SJCRH30 (cell line): ENCODE data around the gene WWC2. TPM values are rescaled to one million over a fixed set of nuclear protein-coding genes. Genes with fewer than 3 reads are reported as not detected.

Source experiments
- DNase-seq, 2 experiments: peaks; one replicate each; pipeline ENCODE4 v3.0.0-alpha.2; 2015 to 2020
- H3K27ac ChIP-seq: fragments of 250-450 bp; sonication (Bioruptor Pico); 2 replicates; pipeline ENCODE4 v1.5.1; 2020; ENCODE audit warnings: mild to moderate bottlenecking, moderate library complexity
- H3K27me3 ChIP-seq: fragments of 250-450 bp; sonication (Bioruptor Pico); 2 replicates; pipeline ENCODE4 v1.5.1; 2020; ENCODE audit warnings: mild to moderate bottlenecking, moderate library complexity
- H3K36me3 ChIP-seq: fragments of 250-450 bp; sonication (Bioruptor Pico); 2 replicates; pipeline ENCODE4 v1.5.1; 2020; ENCODE audit warnings: mild to moderate bottlenecking, moderate library complexity
- H3K4me1 ChIP-seq: fragments of 250-450 bp; sonication (Bioruptor Pico); 2 replicates; pipeline ENCODE4 v1.5.1; 2020; ENCODE audit warnings: mild to moderate bottlenecking, moderate library complexity
- H3K4me3 ChIP-seq: fragments of 250-450 bp; sonication (Bioruptor Pico); 2 replicates; pipeline ENCODE4 v1.5.1; 2020; ENCODE audit warnings: mild to moderate bottlenecking, moderate library complexity
- H3K9me3 ChIP-seq: fragments of 250-450 bp; sonication (Bioruptor Pico); replicated peaks from 2 replicates; pipeline ENCODE4 v1.5.1; 2020; ENCODE audit warnings: mild to moderate bottlenecking, moderate library complexity
- total RNA-seq: library from RNA; depleted of rRNA; stranded (reverse); fragments of >200 nt; shearing (Covaris generic); gene quantifications from 2 replicates; pipeline ENCODE4 v1.2.3, GENCODE V29; 2014; rRNA removed

WWC2 gene
- total RNA-seq: 23.3 and 23.7 TPM in 2 replicates

- no peaks in the 10 kb centered on the region for H3K36me3 ChIP-seq
- H3K27me3 ChIP-seq: no peaks in the 10 kb centered on the region
- H3K4me3 ChIP-seq: peak within 1 kb of the TSS; percentile 87
- DNase-seq: peak; percentile 84 to 85
- 0 out of 2 replicates have a peak, but pooled peaks cover 3% of the 10 kb centered on the region for H3K4me1 ChIP-seq
- peak within 1 kb of the TSS; percentile 85 for H3K27ac ChIP-seq
- no peaks in the 10 kb centered on the region for H3K9me3 ChIP-seq
Measured at GRCh38 chr4:183098723-183099536, at the start of gene WWC2. Gene WWC2 (plus strand): TSS chr4:183099257. CDS start chr4:183099492, 235 bp downstream.

GRCh38 chr4:183053681-183054080, 45.4 kb upstream of the WWC2 start:
- Histone ChIP-seq H3K36me3 (no peaks in the 10 kb centered on the region), H3K27me3 (no peaks in the 10 kb centered on the region), H3K9me3 (no peaks in the 10 kb centered on the region)

GRCh38 chr4:183057255-183057654, 41.8 kb upstream of the WWC2 start:
- H3K36me3 ChIP-seq: no peaks in the 10 kb centered on the region
- DNase-seq: no peak
- no peaks in the 10 kb centered on the region for H3K27me3 ChIP-seq
- H3K4me3 ChIP-seq: no peak overlapping the region
- no peaks in the 10 kb centered on the region for H3K9me3 ChIP-seq
- no peak overlapping the region for H3K27ac ChIP-seq
- no peaks in the 10 kb centered on the region for H3K4me1 ChIP-seq

More at GRCh38 chr4:183053681-183054080, 45.4 kb upstream of the WWC2 start:
- Histone ChIP-seq H3K4me1 (no peaks in the 10 kb centered on the region), H3K27ac (no peak overlapping the region), H3K4me3 (no peak overlapping the region)
- DNase-seq: no peak

GRCh38 chr4:183059797-183060196, 39.3 kb upstream of the WWC2 start:
- no peaks in the 10 kb centered on the region for H3K4me1 ChIP-seq
- H3K27me3 ChIP-seq: no peaks in the 10 kb centered on the region
- DNase-seq: no peak
- H3K27ac ChIP-seq: no peak overlapping the region
- H3K4me3 ChIP-seq: no peak overlapping the region
- no peaks in the 10 kb centered on the region for H3K9me3 ChIP-seq
- no peaks in the 10 kb centered on the region for H3K36me3 ChIP-seq

GRCh38 chr4:183068502-183068901, 30.6 kb upstream of the WWC2 start:
- H3K27me3 ChIP-seq: no peaks in the 10 kb centered on the region

GRCh38 chr4:183071222-183071621, 27.8 kb upstream of the WWC2 start:
- no peak overlapping the region for H3K27ac ChIP-seq

More at GRCh38 chr4:183068502-183068901, 30.6 kb upstream of the WWC2 start:
- Histone ChIP-seq H3K9me3 (no peaks in the 10 kb centered on the region), H3K4me1 (no peaks in the 10 kb centered on the region), H3K36me3 (no peaks in the 10 kb centered on the region), H3K4me3 (no peak overlapping the region), H3K27ac (no peak overlapping the region; the same call in 1 of the 2 replicates)
- peak in 1 of 2 experiments; percentile 1 for DNase-seq

GRCh38 chr4:183072176-183072575, 26.9 kb upstream of the WWC2 start:
- no peak overlapping the region for H3K4me3 ChIP-seq
- H3K27ac ChIP-seq: no peak overlapping the region
- no peak for DNase-seq

More at GRCh38 chr4:183071222-183071621, 27.8 kb upstream of the WWC2 start:
- H3K9me3 ChIP-seq: no peaks in the 10 kb centered on the region
- no peaks in the 10 kb centered on the region for H3K36me3 ChIP-seq
- no peak overlapping the region for H3K4me3 ChIP-seq
- 0 out of 2 replicates have a peak, but pooled peaks cover 3% of the 10 kb centered on the region for H3K4me1 ChIP-seq
- no peak for DNase-seq
- no peaks in the 10 kb centered on the region for H3K27me3 ChIP-seq

GRCh38 chr4:183073838-183074145, 25.3 kb upstream of the WWC2 start:
- DNase-seq: no peak
- Histone ChIP-seq H3K4me3 (no peak overlapping the region), H3K4me1 (0 out of 2 replicates have a peak, but pooled peaks cover 3% of the 10 kb centered on the region), H3K9me3 (no peaks in the 10 kb centered on the region), H3K36me3 (no peaks in the 10 kb centered on the region), H3K27ac (no peak overlapping the region), H3K27me3 (no peaks in the 10 kb centered on the region)

More at GRCh38 chr4:183072176-183072575, 26.9 kb upstream of the WWC2 start:
- Histone ChIP-seq H3K36me3 (no peaks in the 10 kb centered on the region), H3K4me1 (0 out of 2 replicates have a peak, but pooled peaks cover 3% of the 10 kb centered on the region), H3K9me3 (no peaks in the 10 kb centered on the region), H3K27me3 (no peaks in the 10 kb centered on the region)

- Histone ChIP-seq H3K27me3 (no peaks in the 10 kb centered on the region), H3K4me3 (no peak overlapping the region), H3K9me3 (no peaks in the 10 kb centered on the region), H3K27ac (no peak overlapping the region), H3K4me1 (0 out of 2 replicates have a peak, but pooled peaks cover 3% of the 10 kb centered on the region), H3K36me3 (no peaks in the 10 kb centered on the region)
- no peak for DNase-seq
Measured at GRCh38 chr4:183074288-183074990, 24.6 kb upstream of the WWC2 start.

GRCh38 chr4:183078634-183079033, 20.4 kb upstream of the WWC2 start:
- H3K27me3 ChIP-seq: no peaks in the 10 kb centered on the region
- no peak for DNase-seq
- H3K4me3 ChIP-seq: no peak overlapping the region
- 0 out of 2 replicates have a peak, but pooled peaks cover 3% of the 10 kb centered on the region for H3K4me1 ChIP-seq
- H3K9me3 ChIP-seq: no peaks in the 10 kb centered on the region
- H3K27ac ChIP-seq: no peak overlapping the region
- H3K36me3 ChIP-seq: no peaks in the 10 kb centered on the region

- no peaks in the 10 kb centered on the region for H3K36me3 ChIP-seq
- H3K27me3 ChIP-seq: no peaks in the 10 kb centered on the region
- H3K9me3 ChIP-seq: no peaks in the 10 kb centered on the region
- H3K27ac ChIP-seq: no peak overlapping the region
- no peaks in the 10 kb centered on the region for H3K4me1 ChIP-seq
- H3K4me3 ChIP-seq: no peak overlapping the region
- no peak for DNase-seq
Measured at GRCh38 chr4:183080372-183081115, 18.5 kb upstream of the WWC2 start.

GRCh38 chr4:183081116-183081469, 18.0 kb upstream of the WWC2 start:
- H3K36me3 ChIP-seq: no peaks in the 10 kb centered on the region
- no peak for DNase-seq
- H3K4me1 ChIP-seq: no peaks in the 10 kb centered on the region
- H3K27ac ChIP-seq: no peak overlapping the region
- no peaks in the 10 kb centered on the region for H3K9me3 ChIP-seq
- H3K4me3 ChIP-seq: no peak overlapping the region
- H3K27me3 ChIP-seq: no peaks in the 10 kb centered on the region

- no peaks in the 10 kb centered on the region for H3K27me3 ChIP-seq
- no peaks in the 10 kb centered on the region for H3K9me3 ChIP-seq
- no peaks in the 10 kb centered on the region for H3K4me1 ChIP-seq
- no peaks in the 10 kb centered on the region for H3K36me3 ChIP-seq
- no peak for DNase-seq
- H3K27ac ChIP-seq: no peak overlapping the region
- no peak overlapping the region for H3K4me3 ChIP-seq
Measured at GRCh38 chr4:183082053-183082452, 17.0 kb upstream of the WWC2 start.

GRCh38 chr4:183094393-183095198, 4.5 kb upstream of the WWC2 start:
- H3K4me3 ChIP-seq: no peak overlapping the region
- H3K27ac ChIP-seq: no peak overlapping the region
- H3K9me3 ChIP-seq: no peaks in the 10 kb centered on the region
- H3K36me3 ChIP-seq: no peaks in the 10 kb centered on the region
- no peak for DNase-seq
- H3K27me3 ChIP-seq: no peaks in the 10 kb centered on the region
- H3K4me1 ChIP-seq: no peaks in the 10 kb centered on the region
